Muscle layer of duodenum (tissue), 2 donors: ENCODE data around the gene HNRNPC.
"Not testable (repeated sequence)": the region's sequence is repeated elsewhere in the genome, so short reads cannot be mapped to it uniquely, and the experiment has no call there.

Source experiments
- H3K27ac ChIP-seq: one replicate; pipeline ENCODE4 v1.7.0; 2013; ENCODE audit warnings: mild to moderate bottlenecking, low read length
- H3K27me3 ChIP-seq: one replicate; pipeline ENCODE4 v1.7.0; 2013; ENCODE audit warnings: low read depth, mild to moderate bottlenecking, control low read depth, low read length
- H3K36me3 ChIP-seq, 2 donors: one replicate each; pipeline ENCODE4 v1.7.0; 2013; ENCODE audit warnings: low read length in 2 of 2, control low read depth in 1 of 2, mild to moderate bottlenecking in 1 of 2; ENCODE audit not compliant: insufficient read depth in 2 of 2, control insufficient read depth in 1 of 2
- H3K4me1 ChIP-seq, 2 donors: one replicate each; pipeline ENCODE4 v1.7.0; 2013; ENCODE audit warnings: low read length in 2 of 2, mild to moderate bottlenecking in 2 of 2, control low read depth in 1 of 2, moderate library complexity in 1 of 2; ENCODE audit not compliant: insufficient read depth in 2 of 2, control insufficient read depth in 1 of 2
- H3K4me3 ChIP-seq, 2 donors: one replicate each; pipeline ENCODE4 v1.7.0; 2013; ENCODE audit warnings: low read length in 2 of 2, low read depth in 1 of 2, mild to moderate bottlenecking in 1 of 2
- H3K9me3 ChIP-seq, 2 donors: one replicate each; pipeline ENCODE4 v1.7.0; 2013; ENCODE audit warnings: low read length in 2 of 2, control low read depth in 1 of 2, mild to moderate bottlenecking in 1 of 2; ENCODE audit not compliant: control insufficient read depth in 1 of 2
- donor health status: healthy.

HNRNPC gene

GRCh38 chr14:21238823-21239518 is 30.3 kb downstream of the HNRNPC start:
- Histone ChIP-seq H3K9me3 (no peaks in the 10 kb centered on the region), H3K27me3 (no peaks in the 10 kb centered on the region), H3K27ac (no peak overlapping the region), H3K4me1 (peaks cover 0 to 51% of the 10 kb centered on the region in 2 donors), H3K36me3 (peaks cover 14 to 26% of the 10 kb centered on the region in 2 donors), H3K4me3 (no peak overlapping the region)

- Histone ChIP-seq H3K4me3 (no peak overlapping the region), H3K27me3 (no peaks in the 10 kb centered on the region), H3K9me3 (no peaks in the 10 kb centered on the region), H3K27ac (no peak overlapping the region), H3K4me1 (peaks cover 0 to 66% of the 10 kb centered on the region in 2 donors), H3K36me3 (peaks cover 19 to 36% of the 10 kb centered on the region in 2 donors)
Observed at GRCh38 chr14:21236948-21237797, 32.1 kb downstream of the HNRNPC start.

GRCh38 chr14:21234112-21234511 is 35.1 kb downstream of the HNRNPC start:
- Histone ChIP-seq H3K36me3 (peaks cover 33 to 55% of the 10 kb centered on the region in 2 donors), H3K27me3 (no peaks in the 10 kb centered on the region), H3K9me3 (no peaks in the 10 kb centered on the region), H3K4me1 (peaks cover 4 to 57% of the 10 kb centered on the region in 2 donors), H3K27ac (no peak overlapping the region), H3K4me3 (no peak overlapping the region)

GRCh38 chr14:21233457-21234076 is 35.7 kb downstream of the HNRNPC start:
- H3K4me1 ChIP-seq: peaks cover 4 to 57% of the 10 kb centered on the region in 2 donors
- H3K4me3 ChIP-seq: no peak overlapping the region
- no peaks in the 10 kb centered on the region for H3K9me3 ChIP-seq
- no peak overlapping the region for H3K27ac ChIP-seq
- peaks cover 37 to 55% of the 10 kb centered on the region in 2 donors for H3K36me3 ChIP-seq
- H3K27me3 ChIP-seq: no peaks in the 10 kb centered on the region

- Histone ChIP-seq H3K27ac (no peak overlapping the region), H3K36me3 (peaks cover 49 to 61% of the 10 kb centered on the region in 2 donors), H3K4me1 (peaks cover 4 to 46% of the 10 kb centered on the region in 2 donors)
Observed at GRCh38 chr14:21231020-21231652, 38.1 kb downstream of the HNRNPC start.

GRCh38 chr14:21229821-21230220 is 39.4 kb downstream of the HNRNPC start:
- H3K36me3 ChIP-seq: peaks cover 61 to 65% of the 10 kb centered on the region in 2 donors
- H3K27me3 ChIP-seq: no peaks in the 10 kb centered on the region
- peaks cover 4 to 41% of the 10 kb centered on the region in 2 donors for H3K4me1 ChIP-seq
- H3K4me3 ChIP-seq: no peak overlapping the region
- no peak overlapping the region for H3K27ac ChIP-seq
- H3K9me3 ChIP-seq: no peaks in the 10 kb centered on the region

More at GRCh38 chr14:21231020-21231652, 38.1 kb downstream of the HNRNPC start:
- Histone ChIP-seq H3K4me3 (no peak overlapping the region), H3K9me3 (no peaks in the 10 kb centered on the region), H3K27me3 (no peaks in the 10 kb centered on the region)

- no peaks in the 10 kb centered on the region for H3K27me3 ChIP-seq
- no peak overlapping the region for H3K4me3 ChIP-seq
- no peaks in the 10 kb centered on the region for H3K9me3 ChIP-seq
- no peak overlapping the region for H3K27ac ChIP-seq
- H3K4me1 ChIP-seq: peaks cover 7 to 32% of the 10 kb centered on the region in 2 donors
- peaks cover 58 to 59% of the 10 kb centered on the region in 2 donors for H3K36me3 ChIP-seq
Observed at GRCh38 chr14:21227981-21228380, 41.3 kb downstream of the HNRNPC start.

GRCh38 chr14:21227150-21227549 is 42.1 kb downstream of the HNRNPC start:
- Histone ChIP-seq H3K9me3 (no peaks in the 10 kb centered on the region), H3K4me1 (peaks cover 7 to 23% of the 10 kb centered on the region in 2 donors), H3K36me3 (peaks cover 56 to 60% of the 10 kb centered on the region in 2 donors), H3K27me3 (no peaks in the 10 kb centered on the region), H3K4me3 (no peak overlapping the region), H3K27ac (no peak overlapping the region)

- Histone ChIP-seq H3K27ac (no peak overlapping the region), H3K4me1 (peaks cover 7 to 20% of the 10 kb centered on the region in 2 donors), H3K4me3 (no peak overlapping the region), H3K27me3 (no peaks in the 10 kb centered on the region), H3K9me3 (no peaks in the 10 kb centered on the region), H3K36me3 (peaks cover 61 to 62% of the 10 kb centered on the region in 2 donors)
Observed at GRCh38 chr14:21226467-21226866, 42.8 kb downstream of the HNRNPC start.

- H3K4me3 ChIP-seq, H3K9me3 ChIP-seq, H3K27me3 ChIP-seq, H3K27ac ChIP-seq: not testable (repeated sequence)
- H3K36me3 ChIP-seq: peaks cover 59 to 61% of the 10 kb centered on the region in 2 donors
- peaks cover 3 to 20% of the 10 kb centered on the region in 2 donors for H3K4me1 ChIP-seq
Observed at GRCh38 chr14:21225164-21225563, 44.1 kb downstream of the HNRNPC start.
